ENCODE data around the gene EPHX1.
"Not testable (repeated sequence)": the region's sequence is repeated elsewhere in the genome, so short reads cannot be mapped to it uniquely, and the experiment has no call there.

EPHX1 gene

GRCh38 chr1:225776294-225776693 is 33.6 kb upstream of the EPHX1 start:
- Histone ChIP-seq H3K4me3 (ENCODE audit: low read depth, low read length) (no peak overlapping the region), H3K36me3 (peaks cover 16% of the 10 kb centered on the region), H3K4me1 (peaks cover 9% of the 10 kb centered on the region), H3K9me3 (no peaks in the 10 kb centered on the region), H3K27me3 (no peaks in the 10 kb centered on the region)
- DNase-seq = no peak
- no peak for TF ChIP-seq CTCF (IDR thresholded peaks at IDR 0.05; ENCODE audit: low read depth, low read length)

GRCh38 chr1:225777058-225777582 is 32.8 kb upstream of the EPHX1 start:
- TF ChIP-seq CTCF (IDR thresholded peaks at IDR 0.05; ENCODE audit: low read depth, low read length) = no peak

GRCh38 chr1:225777583-225778336 is 32.2 kb upstream of the EPHX1 start, which contains the start of gene SRP9:
TSS of gene SRP9 (plus strand) at chr1:225777826. CDS start at chr1:225777941, 115 bp downstream.
- H3K36me3 ChIP-seq = peaks cover 25% of the 10 kb centered on the region
- H3K9me3 ChIP-seq = no peaks in the 10 kb centered on the region
- peak within 1 kb of the TSS; percentile 80 for H3K4me3 ChIP-seq (ENCODE audit: low read depth, low read length)
- no peaks in the 10 kb centered on the region for H3K27me3 ChIP-seq
- TF ChIP-seq CTCF (IDR thresholded peaks at IDR 0.05; ENCODE audit: low read depth, low read length) = peak; percentile 91
- H3K4me1 ChIP-seq = peaks cover 5% of the 10 kb centered on the region; the same call in 1 of the 2 replicates
- peak; percentile 100 for DNase-seq

More at GRCh38 chr1:225777058-225777582, 32.8 kb upstream of the EPHX1 start:
- peaks cover 19% of the 10 kb centered on the region for H3K36me3 ChIP-seq
- no peaks in the 10 kb centered on the region for H3K27me3 ChIP-seq
- H3K4me3 ChIP-seq (ENCODE audit: low read depth, low read length) = peak overlapping the region; percentile 80
- H3K4me1 ChIP-seq = peaks cover 6% of the 10 kb centered on the region
- no peak for DNase-seq
- no peaks in the 10 kb centered on the region for H3K9me3 ChIP-seq

GRCh38 chr1:225778337-225778669 is 31.6 kb upstream of the EPHX1 start:
- Histone ChIP-seq H3K27me3 (no peaks in the 10 kb centered on the region), H3K4me3 (ENCODE audit: low read depth, low read length) (peak overlapping the region; percentile 80), H3K36me3 (peaks cover 29% of the 10 kb centered on the region), H3K4me1 (peaks cover 5% of the 10 kb centered on the region; the same call in 1 of the 2 replicates), H3K9me3 (no peaks in the 10 kb centered on the region)
- TF ChIP-seq CTCF (IDR thresholded peaks at IDR 0.05; ENCODE audit: low read depth, low read length) = no peak
- DNase-seq = no peak

- H3K4me1 ChIP-seq, DNase-seq, H3K27me3 ChIP-seq, H3K9me3 ChIP-seq: not testable (repeated sequence)
- Histone ChIP-seq H3K4me3 (ENCODE audit: low read depth, low read length) (peak overlapping the region; percentile 80), H3K36me3 (peaks cover 35% of the 10 kb centered on the region)
Observed at GRCh38 chr1:225779165-225779564, 30.8 kb upstream of the EPHX1 start.

- DNase-seq = no peak
- H3K27me3 ChIP-seq = no peaks in the 10 kb centered on the region
- H3K4me3 ChIP-seq (ENCODE audit: low read depth, low read length) = no peak overlapping the region
- TF ChIP-seq CTCF (IDR thresholded peaks at IDR 0.05; ENCODE audit: low read depth, low read length) = no peak
- H3K4me1 ChIP-seq = peaks cover 5% of the 10 kb centered on the region; the same call in 1 of the 2 replicates
- H3K36me3 ChIP-seq = peaks cover 44% of the 10 kb centered on the region
- no peaks in the 10 kb centered on the region for H3K9me3 ChIP-seq
Observed at GRCh38 chr1:225780134-225780533, 29.8 kb upstream of the EPHX1 start.

All from BE2C (cell line).